HUES64 (cell line): ENCODE data around the gene TFF3.
A peak's percentile ranks its signal among the peaks of the same experiment; 100 is the strongest.

Experiments
- H3K27ac ChIP-seq: 2 replicates; pipeline ENCODE4 v1.7.0; 2013; ENCODE audit warnings: low read depth, low read length, inconsistent platforms
- H3K27me3 ChIP-seq: 2 replicates; pipeline ENCODE4 v1.6.1; 2013; ENCODE audit warnings: mild to moderate bottlenecking, low read length; ENCODE audit not compliant: insufficient read depth
- H3K36me3 ChIP-seq: 2 replicates; pipeline ENCODE4 v1.6.1; 2013; ENCODE audit warnings: mild to moderate bottlenecking, low read length; ENCODE audit not compliant: insufficient read depth
- H3K4me1 ChIP-seq: 2 replicates; pipeline ENCODE4 v1.6.1; 2013; ENCODE audit warnings: mild to moderate bottlenecking, low read length, moderate library complexity; ENCODE audit not compliant: insufficient read depth
- H3K4me3 ChIP-seq: 2 replicates; pipeline ENCODE4 v1.5.1; 2013; ENCODE audit warnings: mild to moderate bottlenecking, low read length, moderate library complexity
- H3K9ac ChIP-seq: 2 replicates; pipeline ENCODE4 v1.6.1; 2013; ENCODE audit warnings: mild to moderate bottlenecking, low read depth, low read length
- H3K9me3 ChIP-seq: 2 replicates; pipeline ENCODE4 v1.6.1; 2013; ENCODE audit warnings: low read depth, low read length; ENCODE audit not compliant: insufficient read depth
- WGBS: fragments of 150-250, 120-280 bp; methylation state at CpG from one replicate; pipeline ENCODE4 v1.1.7; 2013; ENCODE audit warnings: missing lambda C conversion rate; 5-methylcytosine and 5-hydroxymethylcytosine counted together

Gene TFF3

DNA sequence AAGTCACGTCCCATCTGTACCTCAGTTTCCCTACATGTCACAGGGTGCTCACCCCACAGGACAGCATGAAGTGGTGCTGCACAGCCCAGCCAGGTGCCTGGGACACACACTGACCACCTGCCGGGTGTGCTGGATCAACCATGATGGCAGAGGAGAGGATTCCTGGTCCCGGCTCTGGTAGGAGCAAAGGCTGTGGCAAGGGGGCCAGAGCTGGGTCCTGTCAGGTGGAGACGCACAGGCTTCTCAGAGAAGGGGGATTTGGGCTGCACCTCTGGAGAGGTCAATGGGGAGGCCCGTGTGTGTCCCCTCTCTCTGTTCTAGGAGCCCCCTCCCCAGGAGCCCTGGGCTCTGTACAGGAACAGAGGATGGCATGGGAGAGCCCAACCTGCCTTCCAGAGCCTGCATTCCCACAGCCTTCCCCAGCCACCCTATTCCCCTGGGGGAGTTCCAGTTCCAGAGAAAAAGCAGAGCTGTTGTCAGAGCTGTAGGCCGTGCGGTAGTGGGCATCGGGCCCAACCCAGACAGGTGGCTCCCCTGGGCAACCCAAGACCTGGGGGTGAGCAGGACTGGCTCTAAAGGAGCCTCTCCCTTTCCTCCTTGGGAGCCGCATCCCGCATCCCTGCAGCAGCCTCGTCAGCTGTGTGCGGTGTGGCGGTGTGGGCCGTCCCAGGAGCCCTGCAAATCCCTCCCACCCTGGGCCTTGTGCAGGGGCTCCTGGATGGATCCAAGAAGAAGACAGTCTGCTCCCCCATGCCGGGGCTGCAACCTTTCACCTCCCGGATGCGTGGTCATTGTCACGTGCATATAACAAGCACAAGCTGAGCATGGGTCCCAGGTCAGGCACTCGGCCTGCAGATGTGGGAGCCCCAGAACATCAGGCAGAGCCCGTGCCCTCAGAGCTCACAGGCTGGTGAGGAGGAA lies 2.9 kb upstream of the TFF3 start:
- WGBS: 88% methylated on average over 20 of the region's 20 CpGs
- H3K9me3 ChIP-seq: no peaks in the 10 kb centered on the region
- peaks cover 19% of the 10 kb centered on the region for H3K4me1 ChIP-seq
- H3K4me3 ChIP-seq: no peak overlapping the region
- no peak overlapping the region; the same call in 1 of the 2 replicates for H3K9ac ChIP-seq
- H3K27ac ChIP-seq: no peak overlapping the region
- H3K27me3 ChIP-seq: no peaks in the 10 kb centered on the region
- H3K36me3 ChIP-seq: no peaks in the 10 kb centered on the region

DNA sequence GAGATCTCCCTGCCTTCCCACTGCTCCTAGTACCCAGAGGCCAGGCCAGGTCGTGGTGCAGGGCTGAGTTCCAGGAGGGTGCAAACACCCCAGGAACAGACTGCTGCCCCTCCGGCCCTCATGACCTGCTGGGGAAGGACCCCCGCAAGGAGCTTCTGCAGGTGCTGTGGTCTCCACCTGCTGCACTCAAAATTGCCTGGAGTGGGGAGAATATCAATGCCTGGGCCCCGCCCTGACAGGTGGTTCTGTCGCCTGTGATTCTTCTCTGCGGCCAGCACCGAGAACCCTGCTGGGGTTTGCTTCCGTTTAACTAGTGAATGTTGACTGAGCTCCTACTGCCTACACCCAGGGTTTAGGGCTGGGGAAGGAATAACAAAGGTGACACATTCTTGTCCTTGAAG lies 2.1 kb upstream of the TFF3 start:
- H3K27ac ChIP-seq: no peak overlapping the region
- H3K27me3 ChIP-seq: no peaks in the 10 kb centered on the region
- H3K4me3 ChIP-seq: no peak overlapping the region
- H3K36me3 ChIP-seq: no peaks in the 10 kb centered on the region
- H3K9ac ChIP-seq: no peak overlapping the region
- H3K4me1 ChIP-seq: peaks cover 19% of the 10 kb centered on the region
- WGBS: 58% methylated on average over 8 of the region's 8 CpGs
- H3K9me3 ChIP-seq: no peaks in the 10 kb centered on the region

DNA sequence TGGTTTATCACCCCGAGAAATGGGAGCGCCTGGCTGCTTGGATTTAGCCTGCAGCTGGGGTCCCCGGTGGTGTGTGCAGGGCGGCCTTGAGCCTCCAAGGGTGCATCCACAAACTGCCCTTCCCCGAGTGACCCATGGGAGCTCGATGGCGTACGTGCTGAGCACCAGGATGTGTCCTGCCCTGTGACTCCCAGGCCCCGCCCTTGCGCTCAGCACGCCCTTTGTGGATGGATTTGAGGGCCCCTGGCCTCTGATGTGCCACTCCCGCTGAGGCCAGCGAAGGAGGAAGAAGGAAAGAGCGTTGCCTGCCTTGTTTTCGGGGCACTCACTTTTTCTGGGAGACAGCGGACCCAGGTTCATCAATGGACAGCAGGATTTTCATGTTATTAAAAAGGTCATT lies 1.7 kb upstream of the TFF3 start:
- Histone ChIP-seq H3K36me3 (no peaks in the 10 kb centered on the region), H3K9me3 (no peaks in the 10 kb centered on the region), H3K27me3 (no peaks in the 10 kb centered on the region), H3K9ac (no peak overlapping the region), H3K27ac (no peak overlapping the region), H3K4me3 (no peak overlapping the region), H3K4me1 (peaks cover 19% of the 10 kb centered on the region)
- 90% methylated on average over 16 of the region's 16 CpGs for WGBS

DNA sequence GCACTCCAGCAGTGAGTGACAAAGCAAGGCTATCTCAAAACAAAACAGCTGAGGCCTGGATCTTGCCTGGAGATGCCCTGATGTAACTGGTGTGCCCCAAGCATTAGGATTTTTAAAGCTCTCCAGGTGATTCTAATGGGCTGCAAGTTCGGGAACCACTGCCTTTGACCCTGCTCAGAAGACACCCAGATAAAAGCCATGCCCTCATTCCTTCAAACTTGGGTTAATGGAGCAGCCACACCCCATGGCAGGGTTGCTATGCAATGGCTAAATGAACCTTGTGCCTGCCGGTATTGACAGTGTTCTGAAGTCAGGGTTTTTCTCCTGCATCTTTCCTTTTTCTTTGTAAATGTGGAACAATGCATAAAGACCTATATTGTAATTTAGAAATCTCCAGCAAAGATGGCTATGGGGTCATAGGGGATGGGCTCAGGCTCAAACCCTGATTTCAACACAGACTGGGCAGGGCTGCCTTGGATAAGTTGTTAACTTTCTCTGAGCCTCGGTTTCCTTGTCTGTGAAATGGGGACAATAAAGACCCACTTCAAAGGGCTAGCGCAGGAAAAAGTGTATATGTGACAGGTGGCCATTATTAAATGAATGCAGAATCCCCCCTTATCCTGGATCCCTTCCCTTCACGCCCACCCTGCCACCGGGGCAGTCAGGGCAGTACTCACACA lies 453 bp downstream of the TFF3 start:
- Histone ChIP-seq H3K27me3 (0 out of 2 replicates have a peak, but pooled peaks cover 4% of the 10 kb centered on the region), H3K4me1 (peaks cover 19% of the 10 kb centered on the region), H3K9ac (no peak overlapping the region), H3K27ac (no peak overlapping the region), H3K36me3 (no peaks in the 10 kb centered on the region), H3K9me3 (no peaks in the 10 kb centered on the region), H3K4me3 (no peak overlapping the region)
- 93% methylated on average over 5 of the region's 6 CpGs for WGBS

DNA sequence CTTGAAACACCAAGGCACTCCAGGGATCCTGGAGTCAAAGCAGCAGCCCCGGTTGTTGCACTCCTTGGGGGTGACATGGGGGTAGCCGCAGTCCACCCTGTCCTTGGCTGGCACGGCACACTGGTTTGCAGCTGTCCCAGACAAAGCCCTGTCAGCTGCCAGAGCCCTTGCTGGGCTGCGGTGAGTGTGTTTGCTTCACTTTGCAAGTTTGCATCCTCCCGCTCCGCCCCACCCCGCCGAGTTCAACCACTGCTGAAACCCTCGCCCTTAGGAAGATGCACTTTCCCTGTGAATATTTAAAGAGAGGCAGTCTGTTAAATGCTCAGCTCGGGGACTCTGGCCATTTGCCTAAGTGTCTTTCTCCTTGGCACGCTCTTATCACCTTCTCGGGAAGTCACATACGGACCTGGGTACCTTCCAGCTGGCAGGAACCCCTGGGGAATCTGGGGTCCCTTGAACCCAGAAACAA lies 1.7 kb downstream of the TFF3 start:
- H3K27ac ChIP-seq: no peak overlapping the region
- H3K27me3 ChIP-seq: 0 out of 2 replicates have a peak, but pooled peaks cover 4% of the 10 kb centered on the region
- no peaks in the 10 kb centered on the region for H3K9me3 ChIP-seq
- H3K9ac ChIP-seq: no peak overlapping the region
- no peaks in the 10 kb centered on the region for H3K36me3 ChIP-seq
- 20% methylated on average over 13 of the region's 13 CpGs for WGBS
- no peak overlapping the region for H3K4me3 ChIP-seq
- H3K4me1 ChIP-seq: peaks cover 19% of the 10 kb centered on the region

DNA sequence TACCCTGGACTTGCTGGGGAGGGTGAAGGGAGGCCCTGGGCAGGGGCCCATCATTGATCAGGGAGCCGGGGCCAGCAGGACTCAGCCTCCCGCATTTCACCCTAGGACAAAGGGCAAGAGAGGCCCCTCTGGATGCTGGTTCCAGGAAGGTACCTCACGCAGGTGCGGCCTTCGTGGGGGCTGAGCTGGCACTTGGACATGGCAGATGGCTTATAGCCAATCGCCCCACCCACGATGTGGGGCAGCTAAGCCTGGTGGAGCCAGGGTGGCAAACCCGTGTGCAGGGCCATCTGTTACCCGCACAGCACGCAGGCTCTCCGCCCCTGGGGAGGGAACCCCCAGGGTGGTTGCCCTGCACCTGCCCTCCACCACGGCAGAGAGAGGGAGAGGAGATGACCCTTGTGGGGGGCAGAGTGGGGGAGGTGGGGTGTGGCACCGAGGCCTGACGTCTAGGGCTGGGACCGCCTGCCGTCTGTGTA lies 2.5 kb downstream of the TFF3 start:
- no peaks in the 10 kb centered on the region for H3K36me3 ChIP-seq
- H3K4me1 ChIP-seq: peaks cover 17% of the 10 kb centered on the region
- H3K27me3 ChIP-seq: 0 out of 2 replicates have a peak, but pooled peaks cover 4% of the 10 kb centered on the region
- no peak overlapping the region for H3K27ac ChIP-seq
- WGBS: 89% methylated on average over 16 of the region's 16 CpGs
- no peaks in the 10 kb centered on the region for H3K9me3 ChIP-seq
- no peak overlapping the region for H3K9ac ChIP-seq
- H3K4me3 ChIP-seq: no peak overlapping the region

DNA sequence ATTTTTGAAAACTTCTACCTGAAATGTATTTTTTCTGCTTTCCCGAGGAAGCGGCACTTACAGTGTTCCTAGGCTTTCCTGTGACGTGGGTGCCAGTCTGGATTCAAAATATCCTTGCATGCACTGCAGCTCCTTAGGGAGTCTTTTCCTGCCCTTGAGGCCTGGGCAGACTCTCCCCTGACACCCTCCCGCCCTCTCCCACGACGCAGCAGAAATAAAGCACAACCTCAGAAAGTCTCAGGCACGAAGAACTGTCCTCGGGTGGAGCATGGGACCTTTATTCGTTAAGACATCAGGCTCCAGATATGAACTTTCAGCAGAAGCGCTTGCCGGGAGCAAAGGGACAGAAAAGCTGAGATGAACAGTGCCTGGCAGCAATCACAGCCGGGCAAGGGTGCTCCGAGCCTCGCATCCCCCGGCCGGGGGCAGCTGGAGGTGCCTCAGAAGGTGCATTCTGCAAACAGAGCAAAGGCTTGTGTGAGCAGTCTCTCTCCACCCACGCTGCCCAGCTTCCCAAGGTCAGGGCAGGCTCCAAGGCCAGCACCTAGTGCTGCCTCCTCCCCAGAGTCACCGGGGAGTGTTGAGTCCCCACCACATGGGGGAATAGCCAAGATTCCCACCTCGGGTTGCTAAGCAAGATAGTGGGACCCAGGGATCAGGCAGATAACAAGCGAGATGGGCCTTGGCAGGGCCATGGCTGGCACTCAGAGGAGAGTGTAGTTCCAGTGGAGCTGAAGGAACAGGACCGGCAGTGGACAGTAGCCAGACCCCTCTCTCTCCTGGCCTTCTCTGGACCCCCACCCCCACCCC lies 3.2 kb downstream of the TFF3 start:
- Histone ChIP-seq H3K4me1 (peaks cover 11% of the 10 kb centered on the region), H3K9me3 (no peaks in the 10 kb centered on the region), H3K4me3 (no peak overlapping the region), H3K36me3 (no peaks in the 10 kb centered on the region), H3K9ac (no peak overlapping the region), H3K27ac (no peak overlapping the region), H3K27me3 (0 out of 2 replicates have a peak, but pooled peaks cover 4% of the 10 kb centered on the region)
- 87% methylated on average over 21 of the region's 21 CpGs for WGBS

DNA sequence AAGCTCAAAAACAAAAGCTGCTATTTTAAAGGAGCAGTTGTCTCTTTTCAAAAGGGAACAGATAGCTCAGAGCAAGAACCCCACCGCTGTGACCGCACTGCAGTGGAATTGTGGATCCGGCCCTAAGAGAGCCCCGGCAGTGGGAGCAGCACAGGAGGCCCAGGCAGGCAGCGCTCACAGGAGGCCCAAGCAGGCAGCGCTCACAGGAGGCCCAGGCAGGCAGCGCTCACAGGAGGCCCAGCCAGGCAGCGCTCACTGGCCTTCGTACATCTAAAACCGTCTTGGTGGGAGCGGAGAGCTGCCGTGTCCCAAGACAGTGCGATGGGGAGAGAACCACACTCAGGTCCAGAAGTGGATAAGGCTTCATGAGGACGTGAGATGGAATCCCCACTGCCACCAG lies 4.0 kb downstream of the TFF3 start:
- H3K4me1 ChIP-seq: peaks cover 10% of the 10 kb centered on the region
- no peak overlapping the region for H3K4me3 ChIP-seq
- H3K27me3 ChIP-seq: 0 out of 2 replicates have a peak, but pooled peaks cover 4% of the 10 kb centered on the region
- no peak overlapping the region for H3K27ac ChIP-seq
- H3K9me3 ChIP-seq: no peaks in the 10 kb centered on the region
- H3K9ac ChIP-seq: no peak overlapping the region
- H3K36me3 ChIP-seq: no peaks in the 10 kb centered on the region
- WGBS: 93% methylated on average over 14 of the region's 14 CpGs

DNA sequence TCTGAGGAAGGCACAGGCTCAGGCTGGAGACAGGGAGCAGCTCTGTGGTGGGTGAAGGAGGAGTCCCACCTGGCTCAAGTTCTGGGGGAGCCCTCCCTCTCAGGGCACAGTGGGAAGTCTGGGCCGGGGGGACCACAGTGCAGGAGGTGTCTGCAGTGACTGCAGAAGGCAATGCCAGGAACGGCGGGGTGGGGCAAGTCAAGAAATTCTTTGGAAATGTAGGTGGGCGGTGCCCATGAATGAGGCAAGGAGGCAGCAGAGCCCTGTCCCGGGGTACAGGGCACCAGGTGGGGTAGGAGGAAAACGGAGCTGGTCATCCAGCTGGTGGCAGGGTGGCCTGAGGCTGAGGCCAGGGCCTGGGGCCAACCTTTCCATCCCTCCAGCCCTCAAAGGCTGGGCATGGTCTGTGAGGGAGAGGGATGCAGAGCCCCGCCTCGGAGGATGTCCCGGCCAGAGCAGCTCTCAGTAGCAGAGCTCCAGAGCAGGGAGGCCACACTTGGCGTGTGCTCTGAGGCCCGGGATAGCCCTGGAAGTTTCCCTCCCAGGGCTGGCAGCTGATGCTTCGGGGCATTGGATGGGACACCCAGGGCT lies 4.7 kb downstream of the TFF3 start:
- H3K9ac ChIP-seq: no peak overlapping the region
- 0 out of 2 replicates have a peak, but pooled peaks cover 4% of the 10 kb centered on the region for H3K27me3 ChIP-seq
- 87% methylated on average over 12 of the region's 12 CpGs for WGBS
- no peak overlapping the region for H3K4me3 ChIP-seq
- no peak overlapping the region for H3K27ac ChIP-seq
- H3K36me3 ChIP-seq: no peaks in the 10 kb centered on the region
- peaks cover 10% of the 10 kb centered on the region for H3K4me1 ChIP-seq
- H3K9me3 ChIP-seq: no peaks in the 10 kb centered on the region

DNA sequence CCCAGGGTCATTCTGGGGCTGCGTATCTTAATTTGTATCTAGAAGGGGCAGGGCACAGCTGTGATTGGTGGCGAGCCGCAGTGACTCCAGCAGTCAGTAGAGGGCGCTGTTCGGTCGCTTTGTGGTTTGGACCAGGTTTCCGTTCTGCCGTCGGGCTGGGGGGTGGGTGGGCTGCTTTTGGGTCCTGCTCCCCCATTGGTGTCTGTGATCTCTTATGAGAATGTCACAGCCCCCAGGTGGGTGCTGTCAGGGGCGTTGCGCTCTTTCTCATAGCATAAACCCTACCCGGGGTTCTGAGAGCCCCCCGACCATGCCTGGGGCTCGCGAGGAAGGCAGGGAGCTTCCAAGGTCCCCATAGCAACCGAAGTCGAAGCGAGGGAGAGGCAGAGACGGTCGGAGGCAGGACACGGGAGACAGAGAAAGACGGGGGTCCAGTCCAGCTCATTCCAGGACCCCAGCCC lies 5.4 kb downstream of the TFF3 start:
- peaks cover 10% of the 10 kb centered on the region for H3K4me1 ChIP-seq
- peak overlapping the region; percentile 31 for H3K4me3 ChIP-seq
- no peaks in the 10 kb centered on the region for H3K9me3 ChIP-seq
- no peak overlapping the region for H3K9ac ChIP-seq
- no peaks in the 10 kb centered on the region for H3K36me3 ChIP-seq
- WGBS: 20% methylated on average over 22 of the region's 22 CpGs
- no peak overlapping the region for H3K27ac ChIP-seq
- 0 out of 2 replicates have a peak, but pooled peaks cover 4% of the 10 kb centered on the region for H3K27me3 ChIP-seq
